Astrocyte (in vitro differentiated cells and primary cell): ENCODE measurements around the gene PARD3B. TPM values are rescaled to one million over a fixed set of nuclear protein-coding genes. Genes with fewer than 3 reads are reported as not detected.

Experiments used
- DNase-seq: peaks from one replicate; pipeline ENCODE4 v3.0.0-alpha.2; 2010; ENCODE audit warnings: low read depth
- FAIRE-seq: peaks from 2 replicates; lab custom pipeline; 2011; peaks lifted over from hg19 to GRCh38; lab: Jason Lieb, UNC
- H2AFZ ChIP-seq: 2 replicates; pipeline ENCODE4 v1.6.0; 2012; ENCODE audit warnings: low read depth, low read length, inconsistent platforms
- H3K27ac ChIP-seq: 2 replicates; pipeline ENCODE4 v1.5.1; 2011; ENCODE audit warnings: low read depth, low read length, inconsistent platforms
- H3K27me3 ChIP-seq: 2 replicates; pipeline ENCODE4 v1.6.0; 2011; ENCODE audit warnings: low read length, inconsistent platforms; ENCODE audit not compliant: insufficient read depth
- H3K36me3 ChIP-seq: 2 replicates; pipeline ENCODE4 v1.5.1; 2011; ENCODE audit warnings: low read length, inconsistent platforms; ENCODE audit not compliant: insufficient read depth
- H3K4me1 ChIP-seq: 2 replicates; pipeline ENCODE4 v1.5.1; 2011; ENCODE audit warnings: low read length, inconsistent platforms; ENCODE audit not compliant: insufficient read depth
- H3K4me2 ChIP-seq: 2 replicates; pipeline ENCODE4 v1.6.0; 2012; ENCODE audit warnings: low read length, inconsistent platforms
- H3K4me3 ChIP-seq: 2 replicates; pipeline ENCODE4 v1.5.1; 2011; ENCODE audit warnings: low read depth, mild to moderate bottlenecking, low read length, inconsistent platforms; ENCODE audit not compliant: insufficient read depth
- H3K79me2 ChIP-seq: 2 replicates; pipeline ENCODE4 v1.6.0; 2012; ENCODE audit warnings: mild to moderate bottlenecking, low read length, inconsistent platforms; ENCODE audit not compliant: insufficient read depth
- H3K9ac ChIP-seq: 2 replicates; pipeline ENCODE4 v1.6.0; 2012; ENCODE audit warnings: mild to moderate bottlenecking, low read length, inconsistent platforms
- H3K9me3 ChIP-seq: 2 replicates; pipeline ENCODE4 v1.5.1; 2012; ENCODE audit warnings: low read depth, mild to moderate bottlenecking, low read length, inconsistent platforms; ENCODE audit not compliant: insufficient read depth
- H4K20me1 ChIP-seq: 2 replicates; pipeline ENCODE4 v1.6.0; 2012; ENCODE audit warnings: low read length, inconsistent platforms; ENCODE audit not compliant: insufficient read depth
- H3K27ac Mint-ChIP-seq: one replicate; pipeline ENCODE4 v1.8.0; 2021; ENCODE audit warnings: mild to moderate bottlenecking, mixed read lengths; ENCODE audit not compliant: unreplicated experiment
- H3K27me3 Mint-ChIP-seq: one replicate; pipeline ENCODE4 v1.8.0; 2021; ENCODE audit warnings: low read depth, mixed read lengths; ENCODE audit not compliant: unreplicated experiment
- H3K36me3 Mint-ChIP-seq: one replicate; pipeline ENCODE4 v1.8.0; 2021; ENCODE audit warnings: low read depth, mixed read lengths; ENCODE audit not compliant: unreplicated experiment
- H3K4me1 Mint-ChIP-seq: one replicate; pipeline ENCODE4 v1.8.0; 2021; ENCODE audit warnings: low read depth, mixed read lengths; ENCODE audit not compliant: unreplicated experiment
- H3K4me3 Mint-ChIP-seq: one replicate; pipeline ENCODE4 v1.8.0; 2021; ENCODE audit warnings: mild to moderate bottlenecking, moderate library complexity, mixed read lengths; ENCODE audit not compliant: unreplicated experiment
- H3K9me3 Mint-ChIP-seq: one replicate; pipeline ENCODE4 v1.8.0; 2021; ENCODE audit warnings: mild to moderate bottlenecking, mixed read lengths; ENCODE audit not compliant: unreplicated experiment
- CTCF ChIP-seq: IDR thresholded peaks from 2 replicates; pipeline ENCODE4 v1.5.1; 2011; ENCODE audit warnings: low read depth, mild to moderate bottlenecking, inconsistent platforms, low read length, moderate library complexity; ENCODE audit not compliant: insufficient read depth
- EZH2 ChIP-seq: IDR thresholded peaks from 2 replicates; pipeline ENCODE4 v1.6.1; 2012; ENCODE audit warnings: mild to moderate bottlenecking, low read length, inconsistent platforms; ENCODE audit not compliant: insufficient read depth
- total RNA-seq: library from RNA; stranded (reverse); gene quantifications from 2 replicates; pipeline ENCODE4 v1.2.1, GENCODE V29; 2021

The PARD3B gene
- total RNA-seq, 1 donor from 2014 or later = 6.5 TPM

- no peaks in the 10 kb centered on the region for H3K36me3 Mint-ChIP-seq
- no peak for FAIRE-seq
- no peak for DNase-seq
These were observed 665.2 kb downstream of the PARD3B start for GRCh38 chr2:205210494-205210893.

GRCh38 chr2:205212357-205212756 is 667.1 kb downstream of the PARD3B start:
- Histone ChIP-seq H3K4me3 (no peak overlapping the region), H2AFZ (no peak overlapping the region), H3K27me3 (no peaks in the 10 kb centered on the region), H4K20me1 (no peaks in the 10 kb centered on the region), H3K9ac (no peak overlapping the region), H3K9me3 (no peaks in the 10 kb centered on the region), H3K27ac (no peak overlapping the region), H3K36me3 (no peaks in the 10 kb centered on the region), H3K4me2 (no peak overlapping the region), H3K4me1 (no peaks in the 10 kb centered on the region), H3K79me2 (no peaks in the 10 kb centered on the region)
- no peaks in the 10 kb centered on the region for H3K36me3 Mint-ChIP-seq
- H3K4me1 Mint-ChIP-seq = no peaks in the 10 kb centered on the region
- H3K27me3 Mint-ChIP-seq = no peaks in the 10 kb centered on the region
- H3K4me3 Mint-ChIP-seq = no peak overlapping the region
- DNase-seq (no peak), FAIRE-seq (no peak)
- no peaks in the 10 kb centered on the region for H3K9me3 Mint-ChIP-seq
- TF ChIP-seq CTCF (no peak), EZH2 (no peak)
- no peak overlapping the region for H3K27ac Mint-ChIP-seq

More at GRCh38 chr2:205210494-205210893, 665.2 kb downstream of the PARD3B start:
- Histone ChIP-seq H3K36me3 (no peaks in the 10 kb centered on the region), H3K79me2 (no peaks in the 10 kb centered on the region), H3K4me3 (no peak overlapping the region), H3K27me3 (no peaks in the 10 kb centered on the region), H4K20me1 (no peaks in the 10 kb centered on the region), H2AFZ (no peak overlapping the region), H3K4me1 (no peaks in the 10 kb centered on the region), H3K9me3 (no peaks in the 10 kb centered on the region), H3K27ac (no peak overlapping the region), H3K9ac (no peak overlapping the region), H3K4me2 (no peak overlapping the region)
- no peak for TF ChIP-seq EZH2
- TF ChIP-seq CTCF = no peak
- Mint-ChIP-seq H3K27ac (no peak overlapping the region), H3K4me3 (no peak overlapping the region), H3K9me3 (peaks cover 2% of the 10 kb centered on the region), H3K4me1 (no peaks in the 10 kb centered on the region), H3K27me3 (no peaks in the 10 kb centered on the region)

GRCh38 chr2:205216092-205216491 is 670.8 kb downstream of the PARD3B start:
- Histone ChIP-seq H3K27me3 (no peaks in the 10 kb centered on the region), H3K4me1 (no peaks in the 10 kb centered on the region), H3K4me3 (no peak overlapping the region), H3K9ac (no peak overlapping the region), H3K79me2 (no peaks in the 10 kb centered on the region), H3K4me2 (no peak overlapping the region), H2AFZ (no peak overlapping the region), H4K20me1 (no peaks in the 10 kb centered on the region), H3K9me3 (no peaks in the 10 kb centered on the region), H3K36me3 (no peaks in the 10 kb centered on the region), H3K27ac (no peak overlapping the region)
- TF ChIP-seq EZH2 = no peak
- TF ChIP-seq CTCF = no peak
- H3K4me3 Mint-ChIP-seq = no peak overlapping the region
- FAIRE-seq = no peak
- DNase-seq = no peak
- no peaks in the 10 kb centered on the region for H3K36me3 Mint-ChIP-seq
- H3K27ac Mint-ChIP-seq = no peak overlapping the region
- no peaks in the 10 kb centered on the region for H3K4me1 Mint-ChIP-seq
- H3K27me3 Mint-ChIP-seq = peaks cover 2% of the 10 kb centered on the region
- H3K9me3 Mint-ChIP-seq = peaks cover 2% of the 10 kb centered on the region
